ENCODE data around the gene ADK. TPM values are rescaled to one million over a fixed set of nuclear protein-coding genes. Genes with fewer than 3 reads are reported as not detected.

ADK gene
- total and polyA plus RNA-seq, 2 experiments from 2014 or later, result 46.7 to 53.7 TPM

DNA sequence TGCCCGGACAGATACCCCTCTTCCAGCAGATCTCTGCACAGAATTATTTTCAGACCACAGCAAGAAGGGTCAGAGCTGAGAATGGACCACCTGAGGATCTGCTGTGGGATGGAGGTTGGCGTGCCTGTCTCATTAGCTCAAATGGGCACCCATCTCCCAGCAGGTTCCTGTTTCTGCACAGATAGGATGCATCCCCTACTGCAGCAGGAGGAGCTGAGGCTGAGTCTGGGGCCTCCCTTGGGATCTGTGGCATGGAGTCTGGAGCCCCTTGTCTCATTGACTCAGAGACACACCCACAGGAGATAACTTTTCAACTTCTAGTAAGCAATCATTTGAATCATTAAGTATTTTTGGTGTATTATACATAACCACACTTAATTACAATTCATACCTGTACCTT is 212.7 kb downstream of the ADK start:
- H3K4me3 ChIP-seq, result no peak overlapping the region
- H4K20me1 ChIP-seq (ENCODE audit: insufficient read depth, poor library complexity, severe bottlenecking), result no peaks in the 10 kb centered on the region
- H3K36me3 ChIP-seq (replicated peaks; ENCODE audit: insufficient read depth, low read depth), result no peaks in the 10 kb centered on the region
- WGBS (ENCODE audit: low lambda C conversion rate, missing lambda C conversion rate), result 96% methylated on average over 2 of the region's 2 CpGs
- H3K27ac ChIP-seq, result no peak overlapping the region
- H3K4me2 ChIP-seq, result no peak overlapping the region
- no peak for DNase-seq (ENCODE audit: low spot score)
- H3K4me1 ChIP-seq (ENCODE audit: insufficient read depth), result no peaks in the 10 kb centered on the region
- TF ChIP-seq EZH2phosphoT487 (IDR thresholded peaks at IDR 0.05; ENCODE audit: low read depth, severe bottlenecking, unreplicated experiment), result no peak
- no peak for TF ChIP-seq EZH2 (IDR thresholded peaks at IDR 0.05; ENCODE audit: borderline replicate concordance)
- TF ChIP-seq CTCF (IDR thresholded peaks at IDR 0.05; ENCODE audit: poor library complexity), result no peak
- H3K27me3 ChIP-seq, result no peaks in the 10 kb centered on the region
- peaks cover 7% of the 10 kb centered on the region for H3K79me2 ChIP-seq
- no peak overlapping the region for H2AFZ ChIP-seq
- H3K9me2 ChIP-seq (replicated peaks; ENCODE audit: insufficient read depth), result no peaks in the 10 kb centered on the region
- H3K9me3 ChIP-seq (ENCODE audit: low read depth), result peaks cover 5% of the 10 kb centered on the region

- Histone ChIP-seq H3K27ac (no peak overlapping the region), H3K36me3 (replicated peaks; ENCODE audit: insufficient read depth, low read depth) (no peaks in the 10 kb centered on the region), H3K4me2 (no peak overlapping the region), H3K9me3 (ENCODE audit: low read depth) (peaks cover 5% of the 10 kb centered on the region), H3K79me2 (peaks cover 7% of the 10 kb centered on the region), H3K9me2 (replicated peaks; ENCODE audit: insufficient read depth) (no peaks in the 10 kb centered on the region), H3K4me1 (ENCODE audit: insufficient read depth) (no peaks in the 10 kb centered on the region), H2AFZ (no peak overlapping the region), H3K4me3 (no peak overlapping the region), H4K20me1 (ENCODE audit: insufficient read depth, poor library complexity, severe bottlenecking) (no peaks in the 10 kb centered on the region), H3K27me3 (no peaks in the 10 kb centered on the region)
- DNase-seq (ENCODE audit: low spot score), result no peak
- TF ChIP-seq EZH2phosphoT487 (IDR thresholded peaks at IDR 0.05; ENCODE audit: low read depth, severe bottlenecking, unreplicated experiment) (no peak), EZH2 (IDR thresholded peaks at IDR 0.05; ENCODE audit: borderline replicate concordance) (no peak), CTCF (IDR thresholded peaks at IDR 0.05; ENCODE audit: poor library complexity) (no peak)
- 88% methylated on average over 3 of the region's 3 CpGs for WGBS (ENCODE audit: low lambda C conversion rate, missing lambda C conversion rate)
Observed at GRCh38 chr10:74365109-74365508, 214.1 kb downstream of the ADK start.

GRCh38 chr10:74371696-74372095 is 220.7 kb downstream of the ADK start:
- no peaks in the 10 kb centered on the region for H3K4me1 ChIP-seq (ENCODE audit: insufficient read depth)
- WGBS (ENCODE audit: low lambda C conversion rate, missing lambda C conversion rate), result 97% methylated on average over 7 of the region's 7 CpGs
- no peaks in the 10 kb centered on the region for H3K27me3 ChIP-seq
- H3K9me3 ChIP-seq (ENCODE audit: low read depth), result no peaks in the 10 kb centered on the region
- H3K4me2 ChIP-seq, result no peak overlapping the region
- H3K79me2 ChIP-seq, result peaks cover under 1% of the 10 kb centered on the region
- no peak overlapping the region for H3K4me3 ChIP-seq
- DNase-seq (ENCODE audit: low spot score), result no peak
- H4K20me1 ChIP-seq (ENCODE audit: insufficient read depth, poor library complexity, severe bottlenecking), result no peaks in the 10 kb centered on the region
- no peak overlapping the region for H3K27ac ChIP-seq
- no peaks in the 10 kb centered on the region for H3K9me2 ChIP-seq (replicated peaks; ENCODE audit: insufficient read depth)
- TF ChIP-seq EZH2 (IDR thresholded peaks at IDR 0.05; ENCODE audit: borderline replicate concordance) (no peak), EZH2phosphoT487 (IDR thresholded peaks at IDR 0.05; ENCODE audit: low read depth, severe bottlenecking, unreplicated experiment) (no peak), CTCF (IDR thresholded peaks at IDR 0.05; ENCODE audit: poor library complexity) (no peak)
- H3K36me3 ChIP-seq (replicated peaks; ENCODE audit: insufficient read depth, low read depth), result no peaks in the 10 kb centered on the region
- no peak overlapping the region for H2AFZ ChIP-seq

DNA sequence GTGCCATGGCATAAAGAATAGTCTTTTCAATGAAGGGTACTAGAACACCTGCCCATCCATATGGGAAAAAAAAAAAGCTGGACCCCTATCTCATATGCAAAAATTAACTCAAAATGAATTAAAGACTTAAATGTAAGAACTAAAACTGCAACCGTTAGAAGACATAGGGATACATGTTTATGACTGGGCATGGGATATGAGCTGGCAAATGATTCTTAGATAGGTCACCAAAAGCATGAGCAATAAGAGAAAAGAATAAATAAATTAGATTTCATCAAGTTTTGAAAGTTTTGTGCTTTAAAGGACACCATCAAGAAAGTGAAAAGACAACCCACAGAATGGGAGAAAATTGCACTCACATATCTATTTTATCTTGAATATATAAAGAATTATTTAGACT is 222.0 kb downstream of the ADK start:
- H2AFZ ChIP-seq, result no peak overlapping the region
- no peak overlapping the region for H3K27ac ChIP-seq
- H3K9me3 ChIP-seq (ENCODE audit: low read depth), result no peaks in the 10 kb centered on the region
- H4K20me1 ChIP-seq (ENCODE audit: insufficient read depth, poor library complexity, severe bottlenecking), result no peaks in the 10 kb centered on the region
- no peaks in the 10 kb centered on the region for H3K4me1 ChIP-seq (ENCODE audit: insufficient read depth)
- H3K36me3 ChIP-seq (replicated peaks; ENCODE audit: insufficient read depth, low read depth), result no peaks in the 10 kb centered on the region
- TF ChIP-seq EZH2phosphoT487 (IDR thresholded peaks at IDR 0.05; ENCODE audit: low read depth, severe bottlenecking, unreplicated experiment) (no peak), EZH2 (IDR thresholded peaks at IDR 0.05; ENCODE audit: borderline replicate concordance) (no peak), CTCF (IDR thresholded peaks at IDR 0.05; ENCODE audit: poor library complexity) (no peak)
- H3K79me2 ChIP-seq, result no peaks in the 10 kb centered on the region
- DNase-seq (ENCODE audit: low spot score), result no peak
- H3K4me3 ChIP-seq, result no peak overlapping the region
- H3K4me2 ChIP-seq, result no peak overlapping the region
- no peaks in the 10 kb centered on the region for H3K27me3 ChIP-seq
- WGBS (ENCODE audit: low lambda C conversion rate, missing lambda C conversion rate), result 90% methylated on average over 1 of the region's 1 CpG
- H3K9me2 ChIP-seq (replicated peaks; ENCODE audit: insufficient read depth), result no peaks in the 10 kb centered on the region
